GM12872 (cell line): ENCODE results near the gene KCTD15.

Experiments used
- TF ChIP-seq, protein P1 (sequence below): IDR thresholded peaks from 3 replicates; pipeline ENCODE4 v1.5.1; 2011; ENCODE audit warnings: low read depth, mild to moderate bottlenecking, low read length, moderate library complexity; ENCODE audit not compliant: insufficient read depth

Gene KCTD15, protein sequence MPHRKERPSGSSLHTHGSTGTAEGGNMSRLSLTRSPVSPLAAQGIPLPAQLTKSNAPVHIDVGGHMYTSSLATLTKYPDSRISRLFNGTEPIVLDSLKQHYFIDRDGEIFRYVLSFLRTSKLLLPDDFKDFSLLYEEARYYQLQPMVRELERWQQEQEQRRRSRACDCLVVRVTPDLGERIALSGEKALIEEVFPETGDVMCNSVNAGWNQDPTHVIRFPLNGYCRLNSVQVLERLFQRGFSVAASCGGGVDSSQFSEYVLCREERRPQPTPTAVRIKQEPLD

DNA sequence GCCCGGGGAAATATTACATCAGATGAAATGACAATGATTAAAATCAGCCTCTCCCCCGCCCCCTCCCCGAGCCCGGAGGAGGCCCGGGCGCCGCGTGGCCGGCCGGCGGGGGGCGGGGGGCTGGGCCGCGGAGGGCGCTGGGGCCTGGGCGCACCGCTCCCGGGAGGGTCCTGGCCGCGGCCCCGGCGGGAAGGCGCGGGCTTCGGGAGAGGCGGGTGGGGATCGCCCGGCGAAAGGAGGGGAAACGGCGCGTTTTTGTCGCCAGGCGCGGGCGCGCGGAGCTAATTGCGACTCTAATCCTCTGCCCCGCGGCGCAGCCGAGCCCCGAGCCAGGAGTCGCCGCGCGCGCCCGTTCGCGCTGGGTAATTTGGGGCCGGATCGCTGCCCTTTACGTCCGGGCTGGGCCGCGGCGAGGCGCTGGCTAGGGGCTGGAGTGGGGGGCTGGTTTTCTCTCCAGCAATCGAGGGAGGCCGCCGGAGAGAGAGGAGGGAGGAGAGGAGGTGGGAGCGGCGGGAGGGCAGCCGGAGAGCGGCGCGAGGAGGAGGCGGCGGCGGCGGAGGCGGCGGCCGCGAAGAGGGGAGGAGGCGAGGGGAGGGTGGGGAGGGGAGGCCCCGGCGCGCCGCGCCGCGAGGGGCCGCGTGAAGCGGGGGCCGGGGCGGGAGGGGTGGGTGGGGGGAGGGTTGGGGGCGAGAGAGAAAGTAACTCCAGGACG is at the start of gene KCTD15:
TSS of gene KCTD15 (plus strand) at position 707 of the 712 bp plus-strand sequence. CDS start 3,585 bp downstream, outside the sequence.
- TF ChIP-seq, protein P1, sequence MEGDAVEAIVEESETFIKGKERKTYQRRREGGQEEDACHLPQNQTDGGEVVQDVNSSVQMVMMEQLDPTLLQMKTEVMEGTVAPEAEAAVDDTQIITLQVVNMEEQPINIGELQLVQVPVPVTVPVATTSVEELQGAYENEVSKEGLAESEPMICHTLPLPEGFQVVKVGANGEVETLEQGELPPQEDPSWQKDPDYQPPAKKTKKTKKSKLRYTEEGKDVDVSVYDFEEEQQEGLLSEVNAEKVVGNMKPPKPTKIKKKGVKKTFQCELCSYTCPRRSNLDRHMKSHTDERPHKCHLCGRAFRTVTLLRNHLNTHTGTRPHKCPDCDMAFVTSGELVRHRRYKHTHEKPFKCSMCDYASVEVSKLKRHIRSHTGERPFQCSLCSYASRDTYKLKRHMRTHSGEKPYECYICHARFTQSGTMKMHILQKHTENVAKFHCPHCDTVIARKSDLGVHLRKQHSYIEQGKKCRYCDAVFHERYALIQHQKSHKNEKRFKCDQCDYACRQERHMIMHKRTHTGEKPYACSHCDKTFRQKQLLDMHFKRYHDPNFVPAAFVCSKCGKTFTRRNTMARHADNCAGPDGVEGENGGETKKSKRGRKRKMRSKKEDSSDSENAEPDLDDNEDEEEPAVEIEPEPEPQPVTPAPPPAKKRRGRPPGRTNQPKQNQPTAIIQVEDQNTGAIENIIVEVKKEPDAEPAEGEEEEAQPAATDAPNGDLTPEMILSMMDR, result no peak

DNA sequence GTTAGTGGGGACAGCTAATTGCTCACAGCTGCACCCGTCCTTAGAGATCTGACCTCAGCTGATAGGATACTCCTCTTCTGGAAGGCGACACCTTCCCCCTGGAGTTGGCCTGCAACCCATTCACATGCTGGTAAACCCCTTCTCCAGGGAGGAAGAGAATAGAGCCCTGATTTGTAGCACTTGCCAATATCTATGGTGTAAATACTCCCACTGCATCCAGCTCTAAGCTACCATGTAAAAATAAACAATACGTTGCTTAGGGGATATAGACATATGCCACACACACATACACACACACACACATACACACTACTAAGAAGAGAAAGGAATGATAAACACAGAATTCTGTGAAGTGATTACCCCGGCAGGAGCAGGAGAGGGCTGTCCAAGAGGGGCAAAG is 49.4 kb upstream of the KCTD15 start:
- TF ChIP-seq, protein P1, result no peak

DNA sequence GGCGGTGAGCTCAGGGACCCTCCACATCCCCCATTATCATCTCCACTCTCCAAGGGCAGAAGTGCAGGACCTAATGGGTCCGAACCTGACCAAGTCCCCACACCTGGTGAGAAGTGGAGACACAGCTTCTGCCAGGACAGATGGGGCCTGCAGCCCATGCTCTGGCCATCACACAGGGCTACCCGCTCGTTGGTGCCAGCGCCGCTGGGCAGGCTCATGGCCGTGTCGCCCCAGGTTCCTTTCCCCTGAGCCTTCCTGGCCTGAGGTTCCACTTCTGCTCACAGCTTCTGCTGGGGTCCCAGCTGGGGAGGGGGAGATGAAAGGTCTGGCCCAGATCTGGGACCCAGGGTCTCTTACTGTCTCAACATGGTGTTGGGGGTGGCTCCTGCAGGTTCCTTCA is 48.4 kb upstream of the KCTD15 start:
- TF ChIP-seq, protein P1, result no peak

DNA sequence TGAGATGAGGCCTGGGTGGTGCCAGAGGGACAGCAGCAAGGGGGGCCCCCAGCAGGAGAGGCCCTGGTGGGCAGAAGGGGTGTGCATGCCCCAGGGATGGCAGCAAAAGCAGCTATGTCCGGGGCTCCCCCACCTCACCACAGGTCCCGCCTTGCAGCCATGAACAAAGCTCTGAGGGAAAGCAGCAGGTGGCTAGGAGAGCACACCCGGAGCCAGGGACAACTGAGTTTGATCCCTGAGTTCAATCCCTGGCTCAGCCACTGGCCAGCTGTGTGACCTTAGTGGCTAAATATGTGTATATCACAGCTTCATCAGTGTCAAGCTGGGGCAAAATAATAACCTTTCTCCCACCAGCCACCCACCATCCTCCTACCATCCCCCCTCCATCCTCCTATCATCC is 47.7 kb upstream of the KCTD15 start:
- TF ChIP-seq, protein P1, result no peak

DNA sequence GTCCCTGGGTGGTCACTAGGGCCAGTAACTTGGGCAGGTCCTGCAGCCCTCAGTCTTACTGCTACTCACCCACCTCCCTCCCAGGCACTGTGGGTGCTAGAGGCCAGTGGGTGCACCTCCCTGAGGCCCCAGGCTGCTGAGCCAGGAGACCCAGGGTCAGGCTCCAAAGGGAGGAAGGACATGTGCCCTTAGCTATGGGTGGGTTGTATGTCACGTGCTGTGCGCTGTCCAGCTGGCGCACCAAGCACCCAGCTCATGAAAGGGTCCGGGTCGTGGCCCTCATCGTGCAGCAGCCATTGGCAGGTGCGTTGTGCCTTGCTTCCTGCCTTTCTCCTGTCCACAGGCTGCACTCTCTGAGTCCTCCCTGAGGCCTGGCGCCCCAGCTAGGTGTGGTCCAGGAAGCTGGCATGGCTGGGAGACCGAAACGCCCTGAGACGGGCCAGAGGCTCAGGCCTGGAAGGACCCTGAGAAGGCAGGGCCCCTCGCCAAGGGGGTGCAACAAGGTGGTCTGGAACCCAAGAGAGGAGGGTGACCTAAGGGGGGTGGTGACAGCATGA is 47.0 kb upstream of the KCTD15 start:
- TF ChIP-seq, protein P1, result no peak

DNA sequence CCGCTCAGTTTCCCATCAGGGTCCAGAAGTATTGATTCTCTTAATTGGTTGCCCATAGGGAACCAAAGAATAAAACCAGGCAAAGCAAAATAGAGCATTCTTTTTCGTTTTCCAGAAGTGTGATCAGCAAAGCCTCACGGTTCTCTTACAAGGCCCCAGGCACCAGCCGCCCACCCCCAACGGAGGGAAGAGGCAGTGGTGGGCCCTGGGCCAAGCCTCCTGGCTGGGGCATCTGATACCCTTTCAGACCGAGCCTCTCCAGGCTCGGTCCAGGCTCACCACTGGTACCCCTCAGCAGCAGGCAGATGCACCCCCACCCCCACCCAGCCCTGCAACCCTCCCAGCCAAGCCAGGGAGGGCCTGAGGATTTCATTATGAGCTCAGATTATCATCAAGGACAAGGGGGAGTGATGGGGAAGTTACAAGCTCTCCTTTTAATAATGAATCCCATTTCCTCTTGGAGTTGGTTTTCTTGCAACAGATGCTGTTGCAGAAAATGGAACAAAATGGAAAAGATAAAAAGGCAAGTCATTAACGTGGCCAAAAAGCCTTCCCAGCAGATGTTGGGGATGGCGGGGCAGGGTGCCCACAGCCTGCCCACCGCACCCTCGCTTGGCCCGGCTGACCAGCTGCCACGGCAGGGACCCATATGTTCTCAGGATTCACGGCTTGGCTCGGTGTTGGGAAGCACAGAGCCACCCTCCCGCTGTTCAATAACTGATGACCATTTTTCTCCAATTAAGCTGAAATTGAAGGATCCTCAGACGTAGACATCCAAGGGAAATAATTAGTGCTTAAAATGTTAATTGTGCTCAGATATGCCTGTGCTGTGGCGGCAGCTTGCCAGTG is 45.9 kb upstream of the KCTD15 start:
- TF ChIP-seq, protein P1, result no peak

DNA sequence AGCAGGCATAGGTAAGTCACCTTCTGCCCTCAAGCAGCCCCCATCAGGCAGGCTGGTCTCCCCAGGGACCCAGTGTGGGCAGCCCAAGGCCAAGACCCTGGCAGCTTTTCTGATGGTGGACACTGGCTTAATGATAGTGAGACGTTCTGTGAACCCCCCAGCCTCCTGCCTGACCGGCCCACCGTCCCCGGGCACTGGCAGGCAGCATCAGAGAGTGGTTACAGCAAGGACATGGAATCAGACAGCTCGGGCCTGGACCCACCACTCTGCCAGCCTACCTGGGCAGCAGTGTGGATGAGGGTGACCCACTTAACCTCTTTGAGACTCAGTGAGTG is 45.3 kb upstream of the KCTD15 start:
- TF ChIP-seq, protein P1, result no peak
